ENCODE results near the gene FAM47E.
"Not testable (repeated sequence)": the region's sequence is repeated elsewhere in the genome, so short reads cannot be mapped to it uniquely, and the experiment has no call there.

FAM47E gene

GRCh38 chr4:76270244-76271175 is 19.0 kb downstream of the FAM47E start:
- DNase-seq (ENCODE audit: low spot score): no peak

- DNase-seq (ENCODE audit: low spot score): no peak
These were observed 19.7 kb downstream of the FAM47E start for GRCh38 chr4:76271248-76271647.

GRCh38 chr4:76272073-76272472 is 20.6 kb downstream of the FAM47E start:
- DNase-seq (ENCODE audit: low spot score): no peak

- no peak for DNase-seq (ENCODE audit: low spot score)
These were observed 21.1 kb downstream of the FAM47E start for GRCh38 chr4:76272582-76272981.

- DNase-seq (ENCODE audit: low spot score): no peak
These were observed 21.5 kb downstream of the FAM47E start for GRCh38 chr4:76272999-76273398.

- no peak for DNase-seq (ENCODE audit: low spot score)
These were observed 24.1 kb downstream of the FAM47E start for GRCh38 chr4:76275486-76276124.

GRCh38 chr4:76276813-76277212 is 25.3 kb downstream of the FAM47E start:
- DNase-seq (ENCODE audit: low spot score): no peak

- no peak for DNase-seq (ENCODE audit: low spot score)
These were observed 26.1 kb downstream of the FAM47E start for GRCh38 chr4:76277667-76278066.

- DNase-seq (ENCODE audit: low spot score): no peak
These were observed 27.1 kb downstream of the FAM47E start for GRCh38 chr4:76278583-76278982.

GRCh38 chr4:76279462-76279861 is 27.9 kb downstream of the FAM47E start:
- no peak for DNase-seq (ENCODE audit: low spot score)

- DNase-seq (ENCODE audit: low spot score): no peak
These were observed 29.2 kb downstream of the FAM47E start for GRCh38 chr4:76280488-76281441.

GRCh38 chr4:76281594-76281993 is 30.1 kb downstream of the FAM47E start:
- not testable (repeated sequence) for DNase-seq (ENCODE audit: low spot score)

- peak; percentile 16 for DNase-seq (ENCODE audit: low spot score)
These were observed 31.6 kb downstream of the FAM47E start for GRCh38 chr4:76282941-76283689.

- no peak for DNase-seq (ENCODE audit: low spot score)
These were observed 32.4 kb downstream of the FAM47E start for GRCh38 chr4:76283900-76284299.

- not testable (repeated sequence) for DNase-seq (ENCODE audit: low spot score)
These were observed 36.3 kb downstream of the FAM47E start for GRCh38 chr4:76287811-76288210.

GRCh38 chr4:76292730-76293129 is 41.2 kb downstream of the FAM47E start:
- DNase-seq (ENCODE audit: low spot score): no peak

GRCh38 chr4:76293772-76294171 is 42.3 kb downstream of the FAM47E start:
- no peak for DNase-seq (ENCODE audit: low spot score)

GRCh38 chr4:76296286-76296820 is 44.8 kb downstream of the FAM47E start:
- DNase-seq (ENCODE audit: low spot score): no peak

GRCh38 chr4:76298227-76298626 is 46.7 kb downstream of the FAM47E start:
- DNase-seq (ENCODE audit: low spot score): no peak

GRCh38 chr4:76300012-76300411 is 48.5 kb downstream of the FAM47E start:
- no peak for DNase-seq (ENCODE audit: low spot score)
